GM12878 (cell line): Measurements from ENCODE around the gene FPGS. TPM values are rescaled to one million over a fixed set of nuclear protein-coding genes. Genes with fewer than 3 reads are reported as not detected.

Experiments
- ATAC-seq: fragments of 200-7000 bp; cut with Tn5 transposase; 3 replicates; pipeline ENCODE4 v1.9.1; 2020; ENCODE audit warnings: mild to moderate bottlenecking, moderate library complexity
- BruUV-seq: library from RNA; stranded (reverse); fragments of 400-500 nt; replicated peaks from 2 replicates; lab custom pipeline; 2021; lab: Mats Ljungman, UMichigan
- CTCF ChIA-PET: fragments of 300-600 bp; sonication (Branson Sonifier 250); formaldehyde crosslinking; extraction: SDS; loops from one replicate; lab custom pipeline; 2021; ENCODE audit warnings: inconsistent platforms; lab: Yijun Ruan, JAX
- POLR2A ChIA-PET: fragments of 350-600 bp; formaldehyde crosslinking; extraction: SDS; loops from one replicate; lab custom pipeline; 2021; ENCODE audit warnings: inconsistent platforms; lab: Charles Lee
- RAD21 ChIA-PET: fragments of 300-600 bp; sonication (Branson Sonifier 250); formaldehyde crosslinking; loops from one replicate; lab custom pipeline; 2023; ENCODE audit warnings: antibody characterized with exemption; ENCODE audit not compliant: unreplicated experiment; lab: Charles Lee
- SMC1A ChIA-PET: fragments of 300-600 bp; sonication (Branson Sonifier 250); formaldehyde crosslinking; loops from one replicate; lab custom pipeline; 2023; ENCODE audit not compliant: unreplicated experiment, uncharacterized antibody; lab: Charles Lee
- DNase-seq: peaks from one replicate; pipeline ENCODE4 v3.0.0-alpha.2; 2011; ENCODE audit warnings: low read depth, low spot score
- FAIRE-seq: peaks from 3 replicates; lab custom pipeline; 2011; peaks lifted over from hg19 to GRCh38; lab: Jason Lieb, UNC
- H2AFZ ChIP-seq: 2 replicates; pipeline ENCODE4 v1.6.0; 2011; ENCODE audit warnings: low read depth, low read length, control low read depth; ENCODE audit not compliant: control insufficient read depth
- H3K27ac ChIP-seq: 2 replicates; pipeline ENCODE4 v1.5.1; 2011; ENCODE audit warnings: control low read depth; ENCODE audit not compliant: control insufficient read depth, insufficient read depth
- H3K27me3 ChIP-seq, 2 experiments: replicated peaks in 1 of 2; 2 replicates each; pipeline versions ENCODE4 v1.6.0 to v1.6.1; 2011; ENCODE audit warnings: low read length in 1 of 2; ENCODE audit not compliant: control insufficient read depth in 2 of 2, insufficient read depth in 2 of 2
- H3K36me3 ChIP-seq, 2 experiments: 2 replicates each; pipeline ENCODE4 v1.5.1; 2011; ENCODE audit warnings: low read length in 1 of 2; ENCODE audit not compliant: control insufficient read depth in 2 of 2, insufficient read depth in 2 of 2
- H3K4me1 ChIP-seq: 2 replicates; pipeline ENCODE4 v1.6.1; 2011; ENCODE audit warnings: mild to moderate bottlenecking, low read length, moderate library complexity, mixed read lengths; ENCODE audit not compliant: control insufficient read depth, insufficient read depth
- H3K4me2 ChIP-seq: 2 replicates; pipeline ENCODE4 v1.6.0; 2011; ENCODE audit warnings: control low read depth; ENCODE audit not compliant: control insufficient read depth, insufficient read depth
- H3K4me3 ChIP-seq: fragments of 200-600 bp; sonication (generic); 2 replicates; pipeline ENCODE4 v1.5.1; 2016
- H3K79me2 ChIP-seq: 2 replicates; pipeline ENCODE4 v1.6.0; 2011; ENCODE audit warnings: low read length; ENCODE audit not compliant: control insufficient read depth, insufficient read depth
- H3K9ac ChIP-seq: 2 replicates; pipeline ENCODE4 v1.8.0; 2011; ENCODE audit warnings: low read length, control low read depth, mixed read lengths; ENCODE audit not compliant: control insufficient read depth, insufficient read depth
- H3K9me3 ChIP-seq: replicated peaks from 3 replicates; pipeline ENCODE4 v1.5.1; 2011; ENCODE audit warnings: mild to moderate bottlenecking, low read length; ENCODE audit not compliant: control insufficient read depth, insufficient read depth
- H4K20me1 ChIP-seq: 2 replicates; pipeline ENCODE4 v1.6.0; 2011; ENCODE audit not compliant: control insufficient read depth, insufficient read depth
- E2F8 ChIP-seq: fragments of 450-650 bp; IDR thresholded peaks from 2 replicates; pipeline ENCODE4 v1.6.1; 2018; ENCODE audit warnings: mild to moderate bottlenecking, low read depth, moderate library complexity; ENCODE audit not compliant: partially characterized antibody
- GABPA ChIP-seq: IDR thresholded peaks from 2 replicates; pipeline ENCODE4 v1.6.1; 2014; ENCODE audit warnings: antibody characterized with exemption, low read depth, mild to moderate bottlenecking, inconsistent platforms
- IRF4 ChIP-seq: IDR thresholded peaks from 2 replicates; pipeline ENCODE4 v1.6.1; 2011; ENCODE audit warnings: low read depth, low read length
- KAT2A ChIP-seq: conservative IDR thresholded peaks from 2 replicates; pipeline ENCODE4 v1.6.1; 2011; ENCODE audit warnings: low read depth, low read length; ENCODE audit not compliant: control insufficient read depth
- NFIC ChIP-seq: IDR thresholded peaks from 2 replicates; pipeline ENCODE4 v1.6.1; 2012; ENCODE audit warnings: low read depth, mild to moderate bottlenecking, inconsistent platforms, low read length, moderate library complexity
- NR2F1 ChIP-seq: fragments of 450-650 bp; conservative IDR thresholded peaks from 2 replicates; pipeline ENCODE4 v1.6.1; 2017; ENCODE audit warnings: mild to moderate bottlenecking
- POLR2AphosphoS5 ChIP-seq: IDR thresholded peaks from 2 replicates; pipeline ENCODE4 v1.6.1; 2011; ENCODE audit warnings: mild to moderate bottlenecking, low read length, inconsistent platforms
- RAD51 ChIP-seq: fragments of 450-650 bp; IDR thresholded peaks from 2 replicates; pipeline ENCODE4 v1.6.1; 2016; ENCODE audit warnings: moderate library complexity, mild to moderate bottlenecking, inconsistent platforms
- TARDBP ChIP-seq: IDR thresholded peaks from 2 replicates; pipeline ENCODE4 v1.6.1; 2016; ENCODE audit warnings: borderline replicate concordance
- TBL1XR1 ChIP-seq: IDR thresholded peaks from 2 replicates; pipeline ENCODE4 v1.6.1; 2012; ENCODE audit warnings: low read depth, low read length, improper control_type of control experiment
- WRNIP1 ChIP-seq: IDR thresholded peaks from 2 replicates; pipeline ENCODE4 v1.6.1; 2011; ENCODE audit warnings: low read depth, low read length, improper control_type of control experiment, borderline replicate concordance
- ZBTB4 ChIP-seq: fragments of 450-650 bp; formaldehyde crosslinking; IDR thresholded peaks from 2 replicates; pipeline ENCODE4 v1.4.0; 2022; ENCODE audit warnings: mild to moderate bottlenecking, moderate library complexity
- ZBTB40 ChIP-seq: fragments of 450-650 bp; IDR thresholded peaks from 2 replicates; pipeline ENCODE4 v1.6.1; 2016; ENCODE audit warnings: mild to moderate bottlenecking, moderate library complexity, borderline replicate concordance
- ZNF217 ChIP-seq: fragments of 450-650 bp; IDR thresholded peaks from 2 replicates; pipeline ENCODE4 v1.6.1; 2017; ENCODE audit warnings: antibody characterized with exemption, mild to moderate bottlenecking
- WGBS: methylation state at CpG from one replicate; pipeline ENCODE4 v1.1.6; 2016; ENCODE audit warnings: low lambda C conversion rate; ENCODE audit not compliant: insufficient replicate concordance, insufficient coverage; ENCODE audit errors: missing lambda C conversion rate; 5-methylcytosine and 5-hydroxymethylcytosine counted together
- in situ Hi-C: fragments of 300-500 bp; cut with MboI; formaldehyde crosslinking; loops from 9 replicates; pipeline ENCODE4 v1.14.3; 2018; ENCODE audit warnings: mixed read lengths
- intact Hi-C: fragments of 100-400 bp; cut with micrococcal nuclease; formaldehyde crosslinking; loops from one replicate; pipeline ENCODE4 v1.14.2; 2022; ENCODE audit not compliant: unreplicated experiment
- polyA plus RNA-seq, 11 experiments: library from polyadenylated mRNA; depleted of rRNA in 4 of 11; unstranded in 6 of 11; stranded (reverse) in 5 of 11; fragments of >200 nt; fragmentation: Nextera tagmentation in 4 of 11; fragmentation: Illumina TruSeq in 1 of 11; extraction: Ambion mirVana in 4 of 11; extraction: Trizol in 1 of 11; gene quantifications; 1 replicate in 1 of 11; 2 replicates in 10 of 11; pipeline versions ENCODE4 v1.2.1 to v1.2.3, GENCODE V29; 2011 to 2016; ENCODE audit warnings: inconsistent platforms in 2 of 11, missing spikeins in 2 of 11, low read depth in 1 of 11
- total RNA-seq, 4 experiments: library from RNA; depleted of rRNA in 3 of 4; stranded (reverse); fragments of >200 nt in 3 of 4; fragmentation: Illumina TruSeq in 1 of 4; extraction: Trizol in 1 of 4; gene quantifications; 2 replicates each; pipeline versions ENCODE4 v1.2.1 to v1.2.3, GENCODE V29; 2013 to 2021

The FPGS gene
- total and polyA plus RNA-seq, 10 of the 15 experiments (the other 5 are each of a cell fraction or from before 2014, with no cell fraction given), result 1.2 to 127 (median 80.4) TPM

- TF ChIP-seq E2F8 (no peak), ZNF217 (no peak), NR2F1 (no peak), POLR2AphosphoS5 (no peak), TARDBP (no peak), GABPA (no peak)
Observed at GRCh38 chr9:127832248-127832647, 29.6 kb downstream of the FPGS start (continued).

- ChIA-PET CTCF (interaction anchor here (0.6 kb wide), 1 partner anchor 27 kb away, joined by 3 read pairs; no protein-coding TSS in a partner anchor), RAD21 (interaction anchor here (0.8 kb wide), 1 partner anchor 21 kb away, joined by 4 read pairs; the partner anchor contains the start of gene ENG), SMC1A (no interaction called here), POLR2A (interaction anchor here (0.6 to 0.7 kb wide), 3 partner anchors 9 to 104 kb away, joined by 3 to 6 read pairs (median 4); no protein-coding TSS in a partner anchor)
- WGBS, result 0% methylated on average over 1 of the region's 1 CpG
- Histone ChIP-seq H3K4me3 (no peak overlapping the region), H3K27me3 (no peaks in the 10 kb centered on the region; a peak in 1 of 4 replicates), H3K9ac (no peak overlapping the region), H3K27ac (no peak overlapping the region), H3K36me3 (no peaks in the 10 kb centered on the region), H4K20me1 (no peaks in the 10 kb centered on the region), H3K4me2 (no peak overlapping the region), H3K9me3 (no peaks in the 10 kb centered on the region), H2AFZ (no peak overlapping the region), H3K79me2 (no peaks in the 10 kb centered on the region), H3K4me1 (no peaks in the 10 kb centered on the region; the same call in 1 of the 2 replicates)
- ATAC-seq, result no peak
- no TSS peak for BruUV-seq
- DNase-seq, result no peak
- in situ Hi-C loops (no loop called here), intact Hi-C loops (no loop called here)
- FAIRE-seq, result no peak
- TF ChIP-seq NR2F1 (no peak), WRNIP1 (no peak), ZBTB4 (CRISPR knock-in tag) (no peak), TBL1XR1 (no peak), ZBTB40 (no peak), RAD51 (no peak), NFIC (no peak), IRF4 (no peak), KAT2A (no peak)
Observed at GRCh38 chr9:127833555-127833954, 30.9 kb downstream of the FPGS start.
